ENCODE results near the gene GPR87. TPM values are rescaled to one million over a fixed set of nuclear protein-coding genes. Genes with fewer than 3 reads are reported as not detected.

GPR87 gene
- total RNA-seq, 1 experiment from 2014 or later = 3.8 TPM

GRCh38 chr3:151316267-151316991, at the start of gene GPR87 (continued):
- TF ChIP-seq, protein P1, sequence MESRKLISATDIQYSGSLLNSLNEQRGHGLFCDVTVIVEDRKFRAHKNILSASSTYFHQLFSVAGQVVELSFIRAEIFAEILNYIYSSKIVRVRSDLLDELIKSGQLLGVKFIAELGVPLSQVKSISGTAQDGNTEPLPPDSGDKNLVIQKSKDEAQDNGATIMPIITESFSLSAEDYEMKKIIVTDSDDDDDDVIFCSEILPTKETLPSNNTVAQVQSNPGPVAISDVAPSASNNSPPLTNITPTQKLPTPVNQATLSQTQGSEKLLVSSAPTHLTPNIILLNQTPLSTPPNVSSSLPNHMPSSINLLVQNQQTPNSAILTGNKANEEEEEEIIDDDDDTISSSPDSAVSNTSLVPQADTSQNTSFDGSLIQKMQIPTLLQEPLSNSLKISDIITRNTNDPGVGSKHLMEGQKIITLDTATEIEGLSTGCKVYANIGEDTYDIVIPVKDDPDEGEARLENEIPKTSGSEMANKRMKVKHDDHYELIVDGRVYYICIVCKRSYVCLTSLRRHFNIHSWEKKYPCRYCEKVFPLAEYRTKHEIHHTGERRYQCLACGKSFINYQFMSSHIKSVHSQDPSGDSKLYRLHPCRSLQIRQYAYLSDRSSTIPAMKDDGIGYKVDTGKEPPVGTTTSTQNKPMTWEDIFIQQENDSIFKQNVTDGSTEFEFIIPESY (IDR thresholded peaks at IDR 0.05; ENCODE audit: extremely low read depth, insufficient replicate concordance, low read length) = no peak
- TF ChIP-seq SP1 (IDR thresholded peaks at IDR 0.05; ENCODE audit: low read depth) = peak; percentile 91

- Histone ChIP-seq H3K27ac (ENCODE audit: low read depth, low read length) (no peak overlapping the region), H3K4me1 (ENCODE audit: control insufficient read depth in 1 of 2, insufficient read depth in 2 of 2, low read length in 2 of 2) (no peaks in the 10 kb centered on the region), H3K9me3 (ENCODE audit: control insufficient read depth in 1 of 2, insufficient read depth in 1 of 2, low read depth in 1 of 2, low read length in 2 of 2) (no peaks in the 10 kb centered on the region), H3K27me3 (ENCODE audit: insufficient read depth, low read length) (no peaks in the 10 kb centered on the region), H3K9me2 (ENCODE audit: insufficient read depth) (no peaks in the 10 kb centered on the region), H3K9ac (ENCODE audit: low read length) (no peak overlapping the region), H3K4me3 (replicated peaks in 1 of 2; ENCODE audit: low read depth in 1 of 2, low read length in 2 of 2) (no peak overlapping the region), H2AFZ (ENCODE audit: low read depth, low read length, poor library complexity, severe bottlenecking) (no peak overlapping the region), H4K20me1 (ENCODE audit: insufficient read depth) (no peaks in the 10 kb centered on the region), H3K4me2 (ENCODE audit: low read length) (no peak overlapping the region), H3K36me3 (ENCODE audit: control insufficient read depth in 1 of 2, insufficient read depth in 2 of 2, low read length in 2 of 2) (no peaks in the 10 kb centered on the region), H3K79me2 (ENCODE audit: insufficient read depth, low read length) (no peaks in the 10 kb centered on the region)
- BruUV-seq (replicated peaks) = no TSS peak
- no peak for DNase-seq (ENCODE audit: low read depth, low spot score)
- ChIA-PET CTCF (no interaction called here), POLR2A (no interaction called here), RAD21 (ENCODE audit: low non-redundant PET in 1 of 2, low total read pairs in 2 of 2, uncharacterized antibody in 2 of 2, unreplicated experiment in 2 of 2) (no interaction called here)
- ATAC-seq = no peak
- intact Hi-C loops (cut with micrococcal nuclease) = no loop called here
- TF ChIP-seq YY1 (IDR thresholded peaks at IDR 0.05; ENCODE audit: extremely low read depth, insufficient replicate concordance, low read depth, low read length) (no peak), ZFX (IDR thresholded peaks at IDR 0.05) (no peak), RAD21 (IDR thresholded peaks at IDR 0.05; ENCODE audit: low read depth) (no peak), EGR1 (IDR thresholded peaks at IDR 0.05; ENCODE audit: low read depth) (no peak), TCF7L2 (IDR thresholded peaks at IDR 0.05; ENCODE audit: borderline replicate concordance, extremely low read depth, insufficient read depth, insufficient read length) (no peak), JUND (IDR thresholded peaks at IDR 0.05) (no peak), FOSL1 (IDR thresholded peaks at IDR 0.05; ENCODE audit: low read depth) (no peak), CEBPB (IDR thresholded peaks at IDR 0.05; ENCODE audit: low read depth) (no peak), ZNF274 (IDR thresholded peaks at IDR 0.05; ENCODE audit: low read depth, low read length) (no peak)
- TF ChIP-seq, protein P2, sequence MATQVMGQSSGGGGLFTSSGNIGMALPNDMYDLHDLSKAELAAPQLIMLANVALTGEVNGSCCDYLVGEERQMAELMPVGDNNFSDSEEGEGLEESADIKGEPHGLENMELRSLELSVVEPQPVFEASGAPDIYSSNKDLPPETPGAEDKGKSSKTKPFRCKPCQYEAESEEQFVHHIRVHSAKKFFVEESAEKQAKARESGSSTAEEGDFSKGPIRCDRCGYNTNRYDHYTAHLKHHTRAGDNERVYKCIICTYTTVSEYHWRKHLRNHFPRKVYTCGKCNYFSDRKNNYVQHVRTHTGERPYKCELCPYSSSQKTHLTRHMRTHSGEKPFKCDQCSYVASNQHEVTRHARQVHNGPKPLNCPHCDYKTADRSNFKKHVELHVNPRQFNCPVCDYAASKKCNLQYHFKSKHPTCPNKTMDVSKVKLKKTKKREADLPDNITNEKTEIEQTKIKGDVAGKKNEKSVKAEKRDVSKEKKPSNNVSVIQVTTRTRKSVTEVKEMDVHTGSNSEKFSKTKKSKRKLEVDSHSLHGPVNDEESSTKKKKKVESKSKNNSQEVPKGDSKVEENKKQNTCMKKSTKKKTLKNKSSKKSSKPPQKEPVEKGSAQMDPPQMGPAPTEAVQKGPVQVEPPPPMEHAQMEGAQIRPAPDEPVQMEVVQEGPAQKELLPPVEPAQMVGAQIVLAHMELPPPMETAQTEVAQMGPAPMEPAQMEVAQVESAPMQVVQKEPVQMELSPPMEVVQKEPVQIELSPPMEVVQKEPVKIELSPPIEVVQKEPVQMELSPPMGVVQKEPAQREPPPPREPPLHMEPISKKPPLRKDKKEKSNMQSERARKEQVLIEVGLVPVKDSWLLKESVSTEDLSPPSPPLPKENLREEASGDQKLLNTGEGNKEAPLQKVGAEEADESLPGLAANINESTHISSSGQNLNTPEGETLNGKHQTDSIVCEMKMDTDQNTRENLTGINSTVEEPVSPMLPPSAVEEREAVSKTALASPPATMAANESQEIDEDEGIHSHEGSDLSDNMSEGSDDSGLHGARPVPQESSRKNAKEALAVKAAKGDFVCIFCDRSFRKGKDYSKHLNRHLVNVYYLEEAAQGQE (IDR thresholded peaks at IDR 0.05; ENCODE audit: low read depth) = no peak
- TF ChIP-seq, protein P3, sequence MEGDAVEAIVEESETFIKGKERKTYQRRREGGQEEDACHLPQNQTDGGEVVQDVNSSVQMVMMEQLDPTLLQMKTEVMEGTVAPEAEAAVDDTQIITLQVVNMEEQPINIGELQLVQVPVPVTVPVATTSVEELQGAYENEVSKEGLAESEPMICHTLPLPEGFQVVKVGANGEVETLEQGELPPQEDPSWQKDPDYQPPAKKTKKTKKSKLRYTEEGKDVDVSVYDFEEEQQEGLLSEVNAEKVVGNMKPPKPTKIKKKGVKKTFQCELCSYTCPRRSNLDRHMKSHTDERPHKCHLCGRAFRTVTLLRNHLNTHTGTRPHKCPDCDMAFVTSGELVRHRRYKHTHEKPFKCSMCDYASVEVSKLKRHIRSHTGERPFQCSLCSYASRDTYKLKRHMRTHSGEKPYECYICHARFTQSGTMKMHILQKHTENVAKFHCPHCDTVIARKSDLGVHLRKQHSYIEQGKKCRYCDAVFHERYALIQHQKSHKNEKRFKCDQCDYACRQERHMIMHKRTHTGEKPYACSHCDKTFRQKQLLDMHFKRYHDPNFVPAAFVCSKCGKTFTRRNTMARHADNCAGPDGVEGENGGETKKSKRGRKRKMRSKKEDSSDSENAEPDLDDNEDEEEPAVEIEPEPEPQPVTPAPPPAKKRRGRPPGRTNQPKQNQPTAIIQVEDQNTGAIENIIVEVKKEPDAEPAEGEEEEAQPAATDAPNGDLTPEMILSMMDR (IDR thresholded peaks at IDR 0.05 in 2 of 3, conservative IDR thresholded peaks at IDR 0.05 in 1 of 3; ENCODE audit: borderline replicate concordance in 1 of 3, insufficient read depth in 1 of 3, low read depth in 2 of 3, low read length in 2 of 3) = no peak
- TF ChIP-seq, protein P1 (IDR thresholded peaks at IDR 0.05; ENCODE audit: extremely low read depth, insufficient replicate concordance, low read length) = no peak
- TF ChIP-seq, protein P4, sequence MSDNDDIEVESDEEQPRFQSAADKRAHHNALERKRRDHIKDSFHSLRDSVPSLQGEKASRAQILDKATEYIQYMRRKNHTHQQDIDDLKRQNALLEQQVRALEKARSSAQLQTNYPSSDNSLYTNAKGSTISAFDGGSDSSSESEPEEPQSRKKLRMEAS (IDR thresholded peaks at IDR 0.05) = no peak
These were observed 46.1 kb upstream of the GPR87 start for GRCh38 chr3:151362751-151363174.
